Fibroblast of villous mesenchyme (primary cell): ENCODE results near the gene LGALS9. TPM values are rescaled to one million over a fixed set of nuclear protein-coding genes. Genes with fewer than 3 reads are reported as not detected.
A peak's percentile ranks its signal among the peaks of the same experiment; 100 is the strongest.
"Not testable (repeated sequence)": the region's sequence is repeated elsewhere in the genome, so short reads cannot be mapped to it uniquely, and the experiment has no call there.

Source experiments
- DNase-seq: peaks from one replicate; pipeline ENCODE4 v3.0.0-alpha.2; 2010; ENCODE audit warnings: low read depth
- H3K4me3 ChIP-seq: 2 replicates; pipeline ENCODE4 v1.5.1; 2011; ENCODE audit warnings: low read depth, mild to moderate bottlenecking, low read length
- CTCF ChIP-seq: IDR thresholded peaks from 2 replicates; pipeline ENCODE4 v1.5.1; 2012; ENCODE audit warnings: low read depth, mild to moderate bottlenecking, low read length; ENCODE audit not compliant: insufficient read depth
- small RNA-seq: library from RNA; depleted of rRNA; stranded (forward); fragments of <200 nt; gene quantifications from one replicate; pipeline ENCODE3, GENCODE V24; 2012
- total RNA-seq: library from RNA; depleted of rRNA; stranded (reverse); fragments of >200 nt; gene quantifications from 2 replicates; pipeline ENCODE4 v1.2.3, GENCODE V29; 2012

Gene LGALS9
- total RNA-seq, 1 donor: 1.7 TPM

GRCh38 chr17:27670791-27671590 lies 40.0 kb downstream of the LGALS9 start:
- no peak for TF ChIP-seq CTCF
- H3K4me3 ChIP-seq: no peak overlapping the region
- DNase-seq: no peak

GRCh38 chr17:27671591-27671910 lies 40.6 kb downstream of the LGALS9 start:
- no peak for DNase-seq
- no peak for TF ChIP-seq CTCF
- no peak overlapping the region for H3K4me3 ChIP-seq

- not testable (repeated sequence) for DNase-seq, H3K4me3 ChIP-seq
Observed at GRCh38 chr17:27671977-27672480, 41.0 kb downstream of the LGALS9 start.

GRCh38 chr17:27674335-27674734 lies 43.3 kb downstream of the LGALS9 start:
- H3K4me3 ChIP-seq: no peak overlapping the region
- no peak for TF ChIP-seq CTCF
- DNase-seq: no peak

- no peak overlapping the region for H3K4me3 ChIP-seq
- DNase-seq: no peak
- TF ChIP-seq CTCF: no peak
Observed at GRCh38 chr17:27677191-27677590, 46.2 kb downstream of the LGALS9 start.

- DNase-seq, H3K4me3 ChIP-seq: not testable (repeated sequence)
Observed at GRCh38 chr17:27686322-27686721, 55.3 kb downstream of the LGALS9 start.

- no peak for DNase-seq
Observed at GRCh38 chr17:27690882-27691281, 59.9 kb downstream of the LGALS9 start.

GRCh38 chr17:27695254-27695814 lies 64.3 kb downstream of the LGALS9 start:
- not testable (repeated sequence) for H3K4me3 ChIP-seq
- peak; percentile 1 for DNase-seq

More at GRCh38 chr17:27690882-27691281, 59.9 kb downstream of the LGALS9 start:
- no peak for TF ChIP-seq CTCF
- no peak overlapping the region for H3K4me3 ChIP-seq

Small RNA genes lying within 50 kb of the gene (small RNA-seq; reads per million reads assigned to genes)
- gene AC015688.1: not detected
- gene AC015688.2: not detected
- not detected for gene AC015688.5
- gene CPDP1: not detected

Other genes with a start within 250 kb of the LGALS9 start
- 15.5 and 34.1 TPM in 2 replicates for gene KSR1, start 174.7 kb upstream of the LGALS9 start, total RNA-seq
- gene NOS2, start 169.3 kb downstream of the LGALS9 start, total RNA-seq: not detected in 2 replicates